GM23248 (cell line): Measurements from ENCODE around the gene MFRP.

Source experiments
- EZH2 ChIP-seq: fragments of 200-600 bp; sonication (generic); IDR thresholded peaks from 2 replicates; pipeline ENCODE4 v1.6.1; 2018; ENCODE audit warnings: antibody characterized with exemption, mild to moderate bottlenecking; ENCODE audit not compliant: insufficient read depth, poor library complexity, severe bottlenecking
- EZH2phosphoT487 ChIP-seq: fragments of 200-600 bp; sonication (generic); IDR thresholded peaks from 2 replicates; pipeline ENCODE4 v1.6.1; 2018; ENCODE audit warnings: antibody characterized with exemption, moderate library complexity, mild to moderate bottlenecking, low read depth; ENCODE audit not compliant: insufficient read depth

- TF ChIP-seq EZH2phosphoT487 (no peak), EZH2 (no peak)
These were observed 46.1 kb downstream of the MFRP start for GRCh38 chr11:119300198-119300964.
